ENCODE measurements around the gene CNIH4.
A peak's percentile ranks its signal among the peaks of the same experiment; 100 is the strongest.
"Not testable (repeated sequence)": the region's sequence is repeated elsewhere in the genome, so short reads cannot be mapped to it uniquely, and the experiment has no call there.

Gene CNIH4

DNA sequence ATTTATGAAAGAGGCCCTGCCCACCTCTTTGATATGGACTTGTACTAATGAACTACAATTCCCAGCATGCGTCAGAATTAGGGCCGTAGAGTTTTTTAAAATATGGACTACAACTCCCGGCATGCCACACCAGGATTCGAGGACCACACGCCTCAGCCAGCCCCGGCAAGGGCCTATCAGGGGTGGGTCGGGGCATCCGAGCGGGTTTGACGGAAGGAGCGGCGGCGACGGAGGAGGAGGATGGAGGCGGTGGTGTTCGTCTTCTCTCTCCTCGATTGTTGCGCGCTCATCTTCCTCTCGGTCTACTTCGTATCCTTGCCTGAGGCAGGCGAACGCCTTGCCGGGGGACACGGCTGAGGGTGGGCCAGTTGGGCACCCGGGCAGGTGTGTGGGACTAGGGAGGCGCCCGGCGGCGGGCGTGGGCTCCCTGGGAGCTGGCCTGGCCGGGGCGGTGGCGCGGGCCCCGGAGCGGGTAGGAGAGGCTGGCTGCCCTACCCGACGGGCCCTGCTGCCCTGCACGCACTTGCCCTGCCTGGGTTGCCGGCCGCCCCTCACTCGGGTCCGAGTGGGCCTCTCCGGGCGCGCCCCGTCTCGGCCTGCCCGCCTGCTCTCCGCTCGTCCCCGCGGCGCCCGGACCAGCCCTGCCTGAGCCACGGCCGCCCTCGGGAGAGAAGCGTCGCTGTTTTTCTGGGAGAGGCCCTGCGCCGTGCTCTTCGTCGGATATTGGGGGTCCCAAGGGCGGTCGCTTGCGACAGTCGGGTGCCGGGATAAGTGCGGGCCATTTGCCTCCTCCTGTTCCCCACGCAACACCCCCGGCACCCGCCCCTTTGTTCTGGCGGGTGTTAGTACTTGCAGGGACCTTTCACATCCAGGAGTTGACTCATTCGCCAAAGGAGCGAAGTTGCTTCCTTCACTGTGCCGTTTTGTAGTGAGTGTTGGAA, at the start of gene CNIH4:
CNIH4 (plus strand) TSS at position 195 of the 941 bp plus-strand sequence; CDS start at position 241, 46 bp downstream.
- peak; percentile 60 to 78 for DNase-seq (ENCODE audit: low read depth in 2 of 2, low spot score in 1 of 2)

DNA sequence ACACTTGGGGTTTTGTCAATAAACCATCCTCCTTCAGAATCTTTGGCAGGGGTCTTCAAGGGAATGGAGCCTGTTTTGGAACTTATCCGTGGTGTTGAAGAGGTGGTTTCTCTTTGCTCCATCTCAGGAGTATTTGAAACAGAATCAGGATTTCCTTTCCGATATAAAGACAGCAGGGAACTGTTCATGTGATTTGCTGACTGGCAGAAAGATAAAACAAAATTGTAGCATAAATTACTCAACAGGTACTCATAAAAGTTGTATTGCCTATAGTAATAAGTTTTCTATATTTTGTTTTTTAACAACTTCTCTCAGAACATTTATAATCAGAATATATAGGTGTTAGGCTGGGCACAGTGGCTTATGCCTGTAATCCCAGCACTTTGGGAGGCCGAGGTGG, 48.6 kb upstream of the CNIH4 start:
- DNase-seq (ENCODE audit: low read depth in 2 of 2, low spot score in 1 of 2), result no peak

DNA sequence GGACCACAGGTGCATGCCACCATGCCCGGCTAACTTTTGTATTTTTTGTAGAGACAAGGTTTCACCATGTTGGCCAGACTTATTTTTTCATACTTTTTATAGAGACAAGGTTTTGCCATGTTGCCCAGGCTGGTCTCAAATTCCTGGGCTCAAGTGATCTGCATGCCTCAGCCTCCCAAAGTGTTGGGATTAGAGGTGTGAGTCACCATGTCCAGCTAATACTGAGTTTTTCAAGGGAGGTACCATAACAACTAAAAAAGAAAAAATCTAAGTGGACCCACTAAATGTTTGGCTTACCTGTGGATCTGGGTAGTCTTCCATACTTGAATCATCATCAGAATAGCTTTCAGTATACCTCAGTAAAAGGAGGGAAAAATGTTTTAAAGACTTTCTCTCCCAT, 45.2 kb upstream of the CNIH4 start:
- not testable (repeated sequence) for DNase-seq (ENCODE audit: low read depth in 2 of 2, low spot score in 1 of 2)

DNA sequence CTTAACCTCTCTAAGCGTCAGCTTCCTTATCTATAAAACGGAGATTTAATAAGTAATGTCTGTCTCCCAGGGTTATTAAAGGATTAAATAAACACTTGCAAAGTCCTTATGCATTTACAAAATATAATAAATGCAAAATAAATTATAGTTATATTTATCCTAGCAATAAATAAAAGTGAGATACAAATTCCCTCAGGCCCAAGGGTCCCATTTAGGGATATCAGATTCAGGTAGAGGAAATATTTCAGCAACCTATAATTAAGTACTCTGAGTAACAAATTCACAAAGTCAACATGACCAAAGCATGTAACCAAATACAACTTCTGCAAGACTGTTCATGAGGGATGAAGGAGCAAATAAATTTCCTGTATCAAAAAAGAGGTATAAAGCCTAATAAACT, 44.7 kb upstream of the CNIH4 start:
- DNase-seq (ENCODE audit: low read depth in 2 of 2, low spot score in 1 of 2), result no peak

DNA sequence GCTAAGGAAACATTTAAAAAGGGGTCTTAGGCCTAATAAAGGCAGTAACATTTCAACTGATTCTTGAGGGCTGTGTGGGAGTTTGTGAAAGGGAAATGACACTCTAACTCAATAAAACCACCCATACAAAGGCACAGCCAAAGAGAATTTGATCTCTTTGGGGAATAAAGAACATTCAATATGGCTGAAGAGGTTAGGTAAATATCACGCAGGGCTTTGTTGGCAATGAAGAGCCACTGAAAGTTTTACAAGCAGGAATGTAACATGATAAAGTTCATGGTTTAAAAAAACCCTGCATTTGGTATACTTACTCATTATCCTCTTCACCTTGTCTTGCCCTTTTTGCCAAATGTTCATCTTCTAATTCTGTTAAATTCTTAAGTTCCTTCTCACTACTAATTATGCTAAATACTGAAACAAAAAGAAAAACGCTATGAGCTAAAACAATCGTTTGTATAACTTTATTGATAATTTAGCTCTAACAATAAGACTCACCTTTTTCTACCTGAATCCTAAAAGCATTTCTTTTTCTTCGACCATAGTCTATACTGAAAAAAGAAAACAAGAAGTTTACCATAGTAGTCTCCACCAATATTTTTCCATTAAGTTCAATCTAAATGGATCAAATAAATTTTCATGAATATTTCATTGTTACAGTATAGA, 39.2 kb upstream of the CNIH4 start:
- DNase-seq (ENCODE audit: low read depth in 2 of 2, low spot score in 1 of 2), result no peak

DNA sequence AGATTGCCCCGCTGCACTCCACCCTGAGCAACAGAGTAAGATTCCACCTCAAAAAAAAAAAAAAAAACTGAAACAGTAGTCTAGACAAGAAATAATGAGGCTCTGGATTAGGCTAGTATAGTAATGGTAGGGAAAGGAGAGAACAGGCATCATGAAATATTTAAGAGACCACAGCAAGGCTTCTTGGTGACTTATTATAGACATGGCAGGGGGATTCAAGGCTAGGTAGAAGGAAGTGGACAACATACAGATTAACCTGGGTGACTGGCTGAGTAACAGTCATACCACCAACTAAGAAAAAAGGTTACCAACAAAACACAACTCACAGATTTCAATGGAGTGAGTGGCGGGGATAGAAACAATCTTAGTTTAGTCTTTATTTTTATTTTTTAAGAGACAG, 35.0 kb upstream of the CNIH4 start:
- DNase-seq (ENCODE audit: low read depth in 2 of 2, low spot score in 1 of 2), result no peak

DNA sequence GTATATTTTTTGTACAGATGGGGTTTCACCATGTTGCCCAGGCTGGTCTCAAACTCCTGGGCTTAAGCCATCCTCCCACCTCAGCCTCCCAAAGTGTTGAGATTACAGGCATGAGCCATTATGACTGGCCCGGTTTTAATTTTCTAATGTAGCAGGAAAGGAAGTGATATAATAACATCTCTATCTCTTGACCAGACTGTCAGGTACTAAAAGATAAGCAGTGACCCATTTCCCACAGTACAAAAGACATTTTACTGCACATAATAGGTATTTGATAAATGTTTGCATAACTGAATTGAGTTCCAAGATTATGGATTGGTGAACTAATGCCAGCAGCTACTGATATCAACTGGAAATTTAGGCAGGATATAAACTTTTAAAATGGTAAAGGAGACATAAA, 30.7 kb upstream of the CNIH4 start:
- no peak for DNase-seq (ENCODE audit: low read depth in 2 of 2, low spot score in 1 of 2)

DNA sequence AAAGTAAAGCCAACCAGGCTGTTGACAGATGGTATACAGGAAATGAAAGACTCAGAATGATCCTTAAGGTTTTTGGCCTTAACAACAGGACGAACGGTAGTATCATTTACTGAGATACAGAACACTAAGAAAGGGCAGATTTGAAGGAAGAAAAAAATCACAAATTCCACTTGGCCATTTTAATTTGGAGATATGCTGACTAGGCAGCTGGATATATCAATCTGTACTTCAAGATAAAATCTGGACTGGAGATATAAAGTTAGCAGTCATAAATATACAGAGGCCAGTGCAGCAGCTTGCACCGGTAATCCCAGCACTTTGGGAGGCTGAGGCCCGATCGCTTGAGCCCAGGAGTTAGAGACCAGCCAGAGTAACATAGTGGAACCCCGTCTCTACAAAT, 28.0 kb upstream of the CNIH4 start:
- no peak for DNase-seq (ENCODE audit: low read depth in 2 of 2, low spot score in 1 of 2)

DNA sequence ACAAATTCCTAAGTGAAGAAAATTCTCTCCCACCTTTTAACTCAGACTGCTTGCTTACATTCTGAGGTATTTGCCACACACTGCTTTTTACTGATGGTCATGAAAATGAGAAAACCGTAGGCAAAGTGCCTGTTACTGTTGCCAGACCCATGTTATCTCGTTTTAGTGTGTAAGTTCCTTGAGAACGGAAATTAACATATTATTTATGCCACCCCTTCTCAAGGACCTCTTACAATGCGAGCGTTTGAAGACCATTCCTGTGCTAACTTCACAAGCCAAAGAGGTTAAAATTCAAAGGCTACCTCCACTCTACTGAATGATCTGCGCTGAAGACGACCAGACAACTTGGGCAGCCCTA, 27.2 kb upstream of the CNIH4 start:
- no peak for DNase-seq (ENCODE audit: low read depth in 2 of 2, low spot score in 1 of 2)

DNA sequence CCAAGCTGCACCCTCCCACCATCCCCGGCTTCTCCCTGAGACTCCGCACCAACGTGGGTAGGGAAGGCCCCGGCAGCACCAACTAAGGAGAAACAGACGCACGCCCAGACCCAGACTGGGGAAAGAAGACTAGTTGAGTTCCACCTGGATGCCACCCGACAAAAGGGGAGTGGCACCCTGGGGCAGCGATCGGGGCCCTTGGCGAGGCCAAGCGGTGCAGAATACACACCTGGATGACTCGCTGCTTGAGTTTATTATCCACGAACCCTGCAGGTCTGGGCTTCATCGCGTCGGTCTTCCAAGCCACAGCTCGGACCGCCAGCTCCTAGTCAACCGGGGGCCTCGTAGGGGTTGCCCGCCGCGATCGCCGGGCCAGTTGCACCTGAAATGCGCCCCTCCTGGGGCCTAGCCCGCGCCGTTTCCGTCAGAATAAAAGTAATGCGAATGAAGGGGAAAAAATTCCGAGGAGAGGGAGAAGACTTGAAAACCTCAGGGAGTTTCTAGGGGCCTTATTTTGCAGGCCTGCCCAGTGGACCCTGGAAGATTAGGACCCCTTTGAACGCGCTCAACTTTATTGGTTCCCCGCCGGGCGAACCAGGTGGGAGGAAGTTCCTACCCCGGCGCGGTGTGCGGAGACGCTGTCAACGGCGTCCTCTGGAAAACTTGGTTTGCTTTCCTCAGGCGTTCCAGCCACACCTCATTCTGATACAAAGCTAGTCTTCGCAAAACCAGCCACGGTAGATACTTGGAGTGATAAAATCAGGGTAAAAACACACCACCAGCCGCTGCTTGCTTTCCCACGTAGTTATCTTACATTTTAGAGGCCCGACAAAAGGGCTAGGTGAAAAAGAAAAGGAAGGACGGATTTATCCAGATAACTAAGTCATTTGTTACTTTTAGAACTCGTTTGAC, 26.6 kb upstream of the CNIH4 start, which contains the start of gene NVL:
NVL (minus strand) TSS at position 331 of the 912 bp plus-strand sequence; CDS start at position 286, 45 bp downstream.
- DNase-seq (ENCODE audit: low read depth in 2 of 2, low spot score in 1 of 2), result peak; percentile 48 to 63

DNA sequence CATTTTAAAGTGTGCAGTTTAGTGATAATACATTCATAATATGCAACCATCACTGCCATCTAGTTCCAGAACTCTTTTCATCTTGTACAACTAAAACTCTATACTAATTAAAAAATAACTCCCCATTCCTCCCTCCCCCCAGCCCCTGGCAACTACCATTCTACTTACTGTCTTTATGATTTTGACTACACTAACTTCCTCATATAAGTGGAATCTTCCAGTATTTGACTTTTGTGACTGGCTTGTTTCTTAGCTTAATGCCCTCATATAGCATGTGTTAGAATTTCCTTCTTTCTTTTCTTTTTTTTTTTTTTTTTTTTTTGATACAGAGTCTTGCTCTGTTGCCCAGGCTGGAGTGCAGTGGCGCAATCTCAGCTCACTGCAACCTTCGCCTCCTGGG, 25.4 kb upstream of the CNIH4 start:
- no peak for DNase-seq (ENCODE audit: low read depth in 2 of 2, low spot score in 1 of 2)

DNA sequence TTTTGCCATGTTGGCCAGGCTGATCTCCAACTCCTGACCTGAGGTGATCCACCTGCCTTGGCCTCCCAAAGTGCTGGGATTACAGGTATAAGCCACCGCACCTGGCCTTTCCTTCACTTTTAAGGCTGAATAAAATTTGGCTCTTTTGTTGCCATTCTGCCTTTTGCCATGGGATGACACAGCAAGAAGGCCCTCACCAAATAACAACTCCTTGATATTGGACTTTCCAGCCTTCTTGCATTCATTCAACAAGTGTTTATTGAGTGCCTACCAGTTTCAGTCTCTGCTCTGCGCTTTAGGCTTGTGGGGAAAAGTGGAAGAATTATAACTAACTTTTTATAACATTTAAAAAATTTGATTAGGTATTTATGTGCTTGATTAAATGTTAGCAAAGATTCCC, 24.9 kb upstream of the CNIH4 start:
- no peak for DNase-seq (ENCODE audit: low read depth in 2 of 2, low spot score in 1 of 2)

DNA sequence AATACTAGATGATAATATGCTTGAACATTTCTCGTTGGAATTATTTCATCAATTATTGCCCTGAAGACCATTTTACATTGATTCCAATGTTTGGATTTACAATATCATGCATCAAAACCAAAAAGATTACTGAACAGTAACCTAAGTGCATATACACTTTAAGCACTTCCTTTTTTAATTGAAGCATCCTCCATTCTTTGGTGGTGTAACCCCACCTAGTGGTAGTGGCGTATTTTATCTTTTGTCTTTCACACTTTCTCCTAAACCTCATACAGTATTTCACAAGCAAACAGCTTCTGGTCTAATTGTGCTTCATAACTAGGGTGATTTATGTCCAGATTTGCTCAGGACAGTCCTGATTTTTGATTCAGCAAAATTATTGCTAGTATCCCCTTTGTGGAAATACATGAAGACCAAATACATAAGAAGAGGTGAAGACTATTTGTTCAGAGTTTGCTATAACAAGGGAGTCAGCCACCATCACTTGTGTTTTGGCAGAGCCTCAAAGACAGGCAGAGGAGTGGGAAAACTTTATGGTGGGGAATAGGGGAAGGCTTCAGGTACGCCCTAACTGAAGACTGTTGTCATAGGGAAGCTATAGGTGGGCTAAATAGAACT, 23.3 kb upstream of the CNIH4 start:
- DNase-seq (ENCODE audit: low read depth in 2 of 2, low spot score in 1 of 2), result no peak

DNA sequence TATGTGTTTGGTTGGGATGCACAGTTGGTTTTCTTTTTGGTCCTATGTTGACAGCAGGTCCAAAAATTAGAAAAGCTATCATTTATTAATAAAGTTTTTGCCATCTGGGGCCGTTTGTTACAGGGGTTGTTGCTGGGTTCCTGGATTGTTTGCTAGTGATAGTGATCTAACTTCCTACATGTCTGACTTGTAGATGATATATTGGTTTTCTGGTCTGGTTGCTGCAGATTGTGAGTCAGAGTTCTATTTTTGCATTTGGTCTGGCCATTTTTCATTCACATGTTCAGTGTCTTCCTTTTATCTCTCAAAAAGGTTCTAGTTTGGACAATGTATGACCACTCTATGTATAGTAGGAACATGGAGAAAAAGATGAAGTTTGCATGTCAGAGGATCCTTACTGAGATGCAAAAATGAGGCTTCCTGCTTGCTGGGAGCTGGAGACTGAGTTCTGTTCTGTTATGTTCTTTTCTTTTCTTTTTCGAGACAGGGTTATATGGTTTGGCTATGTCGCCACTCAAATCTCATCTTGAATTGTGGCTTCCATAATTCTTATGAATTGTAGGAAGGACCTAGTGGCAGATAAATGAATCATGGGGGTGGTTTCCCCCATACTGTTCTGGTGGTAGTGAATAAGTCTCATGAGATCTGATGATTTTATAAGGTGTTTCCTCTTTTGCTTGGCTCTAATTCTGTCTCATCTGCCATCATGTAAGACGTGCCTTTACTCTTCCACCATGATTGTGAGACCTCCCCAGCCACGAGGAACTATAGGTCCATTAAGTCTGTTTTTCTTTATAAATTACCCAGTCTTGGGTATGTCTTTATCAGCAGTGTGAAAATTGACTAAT, 22.5 kb upstream of the CNIH4 start:
- DNase-seq (ENCODE audit: low read depth in 2 of 2, low spot score in 1 of 2), result no peak

DNA sequence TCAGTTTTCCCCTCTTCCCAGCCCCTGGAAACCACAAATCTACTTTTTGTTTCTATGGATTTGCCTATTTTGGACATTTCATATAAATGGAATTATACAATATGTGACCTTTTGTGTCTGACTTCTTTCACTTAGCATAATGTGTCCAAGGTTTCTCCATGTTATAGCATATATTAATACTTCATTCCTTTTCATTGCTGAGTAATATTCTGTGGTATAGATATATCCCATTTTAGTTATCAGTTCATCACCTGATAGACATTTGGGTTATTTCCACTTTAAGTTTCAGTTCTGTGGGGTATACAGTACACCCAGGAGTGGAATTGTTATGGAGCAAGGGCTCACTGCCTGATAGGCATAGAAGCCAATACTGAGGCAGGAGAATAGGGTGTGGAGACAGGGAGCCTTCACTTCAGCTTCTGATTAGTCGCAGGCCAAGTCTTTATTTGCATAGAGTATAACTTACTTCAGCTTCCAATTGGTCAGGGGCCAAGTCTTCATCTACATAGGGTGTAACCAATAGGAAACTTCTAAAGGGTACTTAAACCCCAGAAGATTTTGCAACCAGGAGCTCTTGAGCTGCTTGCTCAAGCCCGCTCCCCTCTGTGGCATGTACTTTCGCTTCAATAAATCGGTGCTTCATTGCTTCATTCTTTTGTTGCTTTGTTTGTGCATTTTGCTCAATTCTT, 18.4 kb upstream of the CNIH4 start:
- DNase-seq (ENCODE audit: low read depth in 2 of 2, low spot score in 1 of 2), result no peak

DNA sequence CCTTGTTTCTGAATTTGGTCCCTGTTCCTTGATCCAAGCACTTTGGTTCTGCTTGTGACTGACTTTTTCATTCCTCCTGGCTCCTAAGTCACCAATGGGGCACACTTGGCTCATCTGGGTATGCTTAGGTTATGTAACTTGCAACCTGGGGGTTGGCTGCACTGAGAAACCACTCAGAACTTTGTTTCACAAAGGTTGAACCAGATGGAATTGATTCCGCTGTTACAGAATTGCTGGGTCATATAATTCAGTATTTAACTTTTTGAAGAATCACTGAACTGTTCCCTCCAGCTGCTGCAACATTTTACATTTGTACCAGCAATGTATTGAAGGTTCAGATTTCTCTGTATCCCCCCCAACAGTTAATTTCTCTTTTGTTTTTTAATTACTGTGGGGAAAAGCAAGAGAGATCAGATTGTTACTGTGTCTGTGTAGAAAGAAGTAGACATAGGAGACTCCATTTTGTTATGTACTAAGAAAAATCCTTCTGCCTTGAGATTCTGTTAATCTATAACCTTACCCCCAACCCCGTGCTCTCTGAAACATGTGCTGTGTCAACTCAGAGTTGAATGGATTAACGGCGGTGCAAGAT, 17.1 kb upstream of the CNIH4 start:
- DNase-seq (ENCODE audit: low read depth in 2 of 2, low spot score in 1 of 2), result no peak

DNA sequence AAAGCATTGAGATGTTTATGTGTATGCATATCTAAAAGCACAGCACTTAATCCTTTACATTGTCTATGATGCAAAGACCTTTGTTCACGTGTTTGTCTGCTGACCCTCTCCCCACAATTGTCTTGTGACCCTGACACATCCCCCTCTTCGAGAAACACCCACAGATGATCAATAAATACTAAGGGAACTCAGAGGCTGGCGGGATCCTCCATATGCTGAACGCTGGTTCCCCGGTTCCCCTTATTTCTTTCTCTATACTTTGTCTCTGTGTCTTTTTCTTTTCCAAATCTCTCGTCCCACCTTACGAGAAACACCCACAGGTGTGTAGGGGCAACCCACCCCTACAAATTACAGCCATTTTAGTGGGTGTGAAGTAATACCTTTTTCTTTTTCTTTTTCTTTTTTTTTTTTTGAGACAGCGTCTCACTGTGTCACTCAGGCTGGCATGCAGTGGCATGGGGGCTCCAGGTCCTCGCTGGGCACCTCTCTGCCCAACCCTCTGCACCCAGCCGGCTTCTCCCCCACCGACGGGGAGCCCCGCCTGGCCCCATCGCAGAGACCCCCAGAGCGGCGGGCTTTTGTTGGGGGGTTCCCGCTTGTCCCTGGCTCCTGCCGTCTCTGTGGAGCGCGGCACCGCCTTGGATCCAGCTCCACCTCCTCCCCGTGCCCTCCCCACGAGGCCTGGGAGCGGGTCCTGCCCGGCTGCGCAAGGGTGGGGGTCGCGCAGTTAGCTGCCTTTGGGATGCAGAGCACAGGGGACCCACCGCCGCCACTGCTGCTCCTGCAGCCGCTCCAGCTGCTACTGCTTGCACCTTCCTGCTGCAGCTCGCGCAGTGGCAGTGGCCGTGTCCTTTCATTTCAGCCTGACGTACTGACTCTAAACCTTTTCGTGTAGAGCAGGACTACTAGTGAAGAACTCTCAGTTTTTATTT, 16.0 kb upstream of the CNIH4 start:
- peak in 1 of 2 donors; percentile 19 for DNase-seq (ENCODE audit: low read depth in 2 of 2, low spot score in 1 of 2)

DNA sequence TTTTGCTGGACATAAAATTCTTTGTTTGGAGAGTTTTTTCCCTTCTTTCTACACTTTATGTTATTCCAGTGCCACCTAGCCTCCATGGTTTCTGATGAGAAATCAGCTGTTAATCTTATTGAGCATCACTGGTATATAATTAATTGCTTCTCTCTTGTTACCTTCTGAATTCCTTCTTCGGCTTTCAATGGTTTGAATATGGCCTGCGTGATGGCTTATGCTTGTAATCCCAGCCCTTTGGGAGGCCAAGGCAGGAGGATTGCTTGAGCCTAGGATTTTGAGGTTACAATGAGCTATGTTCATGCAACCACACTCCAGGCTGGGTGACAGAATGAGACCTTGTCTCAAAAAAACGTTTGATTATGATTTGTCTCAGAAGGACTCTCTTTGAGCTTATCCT, 13.0 kb upstream of the CNIH4 start:
- DNase-seq (ENCODE audit: low read depth in 2 of 2, low spot score in 1 of 2), result no peak

Data from stimulated activated CD8-positive, alpha-beta memory T cell treated with anti-CD3 and anti-CD28 coated beads, Interleukin-4, amount 100 ng/mL, for 1 hour (primary cell).